ENCODE data around the gene AUNIP.

AUNIP gene

GRCh38 chr1:25813734-25814471 lies 45.4 kb downstream of the AUNIP start:
- no peak overlapping the region for H3K4me3 ChIP-seq (ENCODE audit: low read depth, low read length)
- peaks cover 63% of the 10 kb centered on the region for H3K36me3 ChIP-seq (ENCODE audit: control insufficient read depth, insufficient read depth, low read length)
- peaks cover 20% of the 10 kb centered on the region for H3K4me1 ChIP-seq (ENCODE audit: control insufficient read depth, insufficient read depth, low read length)
- no peaks in the 10 kb centered on the region for H3K9me3 ChIP-seq (ENCODE audit: control insufficient read depth, insufficient read depth, low read depth, low read length)
- no peak overlapping the region for H3K9ac ChIP-seq (ENCODE audit: low read length)
- H3K27me3 ChIP-seq (ENCODE audit: control insufficient read depth, insufficient read depth, low read length): no peaks in the 10 kb centered on the region
- H3K27ac ChIP-seq (ENCODE audit: low read depth, low read length): no peak overlapping the region

DNA sequence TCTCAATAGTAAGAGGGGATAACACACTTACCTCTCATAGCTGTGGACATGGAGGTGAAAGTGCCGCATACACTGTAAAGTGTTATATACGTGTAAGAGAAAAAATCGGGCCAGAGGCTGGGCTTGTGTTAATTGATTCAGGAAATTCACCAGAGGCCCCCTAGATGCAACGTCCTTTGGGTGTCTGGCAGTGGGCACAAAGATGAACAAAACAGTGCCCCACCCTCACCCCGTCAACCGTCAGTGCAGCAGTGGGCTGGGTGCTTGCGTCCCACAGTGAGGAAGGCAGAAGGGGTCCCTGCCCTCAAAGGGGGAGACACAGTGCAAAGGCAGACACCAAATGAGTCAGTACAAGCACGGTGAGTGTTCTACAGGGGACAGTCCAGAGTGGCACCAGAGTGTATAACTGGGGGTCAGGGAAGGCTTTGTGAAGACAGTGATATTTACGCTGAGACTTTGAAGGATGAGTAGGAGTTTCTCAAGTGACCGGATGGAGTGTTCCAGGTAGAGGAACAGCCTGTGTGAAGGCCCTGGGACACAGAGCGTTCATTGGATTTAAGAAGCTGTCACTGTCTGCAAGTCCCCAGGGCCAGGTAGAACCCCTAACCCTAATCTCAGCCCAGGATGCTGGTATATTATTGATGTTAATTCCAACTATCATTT lies 46.1 kb downstream of the AUNIP start:
- H3K36me3 ChIP-seq (ENCODE audit: control insufficient read depth, insufficient read depth, low read length): peaks cover 69% of the 10 kb centered on the region
- no peak overlapping the region for H3K27ac ChIP-seq (ENCODE audit: low read depth, low read length)
- H3K27me3 ChIP-seq (ENCODE audit: control insufficient read depth, insufficient read depth, low read length): no peaks in the 10 kb centered on the region
- peaks cover 13% of the 10 kb centered on the region for H3K4me1 ChIP-seq (ENCODE audit: control insufficient read depth, insufficient read depth, low read length)
- no peaks in the 10 kb centered on the region for H3K9me3 ChIP-seq (ENCODE audit: control insufficient read depth, insufficient read depth, low read depth, low read length)
- H3K9ac ChIP-seq (ENCODE audit: low read length): no peak overlapping the region
- no peak overlapping the region for H3K4me3 ChIP-seq (ENCODE audit: low read depth, low read length)

DNA sequence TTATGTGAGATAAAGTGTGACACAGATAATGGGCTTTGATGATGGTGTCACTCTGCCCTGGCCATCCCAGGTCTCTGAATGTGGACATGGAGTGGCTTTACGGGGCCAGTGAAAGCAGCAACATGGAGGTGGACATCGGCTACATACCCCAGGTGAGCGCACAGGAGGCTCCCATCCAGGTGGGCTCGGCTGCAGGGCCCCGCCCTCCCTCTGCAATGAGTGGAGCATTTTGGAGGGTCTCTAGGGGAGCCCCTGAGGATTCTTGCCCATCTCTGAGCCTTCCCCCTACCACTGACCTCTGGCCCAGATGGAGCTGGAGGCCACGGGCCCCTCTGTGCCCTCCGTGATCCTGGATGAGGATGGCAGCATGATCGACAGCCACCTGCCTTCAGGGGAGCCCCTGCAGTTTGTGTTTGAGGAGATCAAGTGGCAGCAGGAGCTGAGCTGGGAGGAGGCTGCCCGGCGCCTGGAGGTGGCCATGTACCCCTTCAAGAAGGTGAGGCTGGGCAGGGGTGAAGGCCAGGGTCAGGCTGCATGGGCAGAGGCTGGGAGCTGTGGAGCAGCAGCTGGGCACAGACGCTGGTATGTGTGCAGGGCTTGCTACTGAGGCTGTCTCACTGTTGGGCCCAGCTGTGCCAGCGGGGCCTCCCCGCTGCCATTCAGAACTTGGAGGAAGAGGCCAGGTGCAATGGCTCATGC lies 47.7 kb downstream of the AUNIP start:
- Histone ChIP-seq H3K9ac (ENCODE audit: low read length) (no peak overlapping the region), H3K9me3 (ENCODE audit: control insufficient read depth, insufficient read depth, low read depth, low read length) (no peaks in the 10 kb centered on the region), H3K27me3 (ENCODE audit: control insufficient read depth, insufficient read depth, low read length) (no peaks in the 10 kb centered on the region), H3K36me3 (ENCODE audit: control insufficient read depth, insufficient read depth, low read length) (peaks cover 81% of the 10 kb centered on the region), H3K4me3 (ENCODE audit: low read depth, low read length) (no peak overlapping the region), H3K4me1 (ENCODE audit: control insufficient read depth, insufficient read depth, low read length) (peaks cover 6% of the 10 kb centered on the region), H3K27ac (ENCODE audit: low read depth, low read length) (no peak overlapping the region)

GRCh38 chr1:25810341-25811299 lies 48.6 kb downstream of the AUNIP start:
- no peaks in the 10 kb centered on the region for H3K9me3 ChIP-seq (ENCODE audit: control insufficient read depth, insufficient read depth, low read depth, low read length)
- H3K36me3 ChIP-seq (ENCODE audit: control insufficient read depth, insufficient read depth, low read length): peaks cover 83% of the 10 kb centered on the region
- H3K4me1 ChIP-seq (ENCODE audit: control insufficient read depth, insufficient read depth, low read length): peaks cover 6% of the 10 kb centered on the region
- no peaks in the 10 kb centered on the region for H3K27me3 ChIP-seq (ENCODE audit: control insufficient read depth, insufficient read depth, low read length)
- H3K27ac ChIP-seq (ENCODE audit: low read depth, low read length): no peak overlapping the region
- H3K9ac ChIP-seq (ENCODE audit: low read length): no peak overlapping the region
- no peak overlapping the region for H3K4me3 ChIP-seq (ENCODE audit: low read depth, low read length)

DNA sequence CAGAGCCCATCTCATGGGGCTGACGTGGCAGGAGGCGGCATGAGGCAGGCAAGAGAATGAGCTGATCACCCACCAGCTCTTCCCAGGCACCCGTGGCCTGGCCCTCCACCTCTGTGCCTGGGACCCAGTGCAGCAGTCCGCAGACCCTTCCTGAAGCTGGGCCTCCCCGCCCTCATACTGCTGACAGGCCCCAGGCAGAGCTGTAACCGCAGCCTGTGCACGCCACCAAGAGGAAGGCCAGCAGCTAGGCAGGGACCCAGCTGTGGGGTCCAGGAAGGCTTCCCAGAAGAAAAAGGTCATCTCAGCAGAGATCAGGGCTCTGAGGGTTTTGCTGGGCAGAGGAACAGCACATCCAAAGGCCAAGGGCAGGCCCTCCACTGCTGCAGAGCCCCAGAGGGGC lies 49.3 kb downstream of the AUNIP start:
- Histone ChIP-seq H3K9ac (ENCODE audit: low read length) (no peak overlapping the region), H3K36me3 (ENCODE audit: control insufficient read depth, insufficient read depth, low read length) (peaks cover 82% of the 10 kb centered on the region), H3K4me3 (ENCODE audit: low read depth, low read length) (no peak overlapping the region)

DNA sequence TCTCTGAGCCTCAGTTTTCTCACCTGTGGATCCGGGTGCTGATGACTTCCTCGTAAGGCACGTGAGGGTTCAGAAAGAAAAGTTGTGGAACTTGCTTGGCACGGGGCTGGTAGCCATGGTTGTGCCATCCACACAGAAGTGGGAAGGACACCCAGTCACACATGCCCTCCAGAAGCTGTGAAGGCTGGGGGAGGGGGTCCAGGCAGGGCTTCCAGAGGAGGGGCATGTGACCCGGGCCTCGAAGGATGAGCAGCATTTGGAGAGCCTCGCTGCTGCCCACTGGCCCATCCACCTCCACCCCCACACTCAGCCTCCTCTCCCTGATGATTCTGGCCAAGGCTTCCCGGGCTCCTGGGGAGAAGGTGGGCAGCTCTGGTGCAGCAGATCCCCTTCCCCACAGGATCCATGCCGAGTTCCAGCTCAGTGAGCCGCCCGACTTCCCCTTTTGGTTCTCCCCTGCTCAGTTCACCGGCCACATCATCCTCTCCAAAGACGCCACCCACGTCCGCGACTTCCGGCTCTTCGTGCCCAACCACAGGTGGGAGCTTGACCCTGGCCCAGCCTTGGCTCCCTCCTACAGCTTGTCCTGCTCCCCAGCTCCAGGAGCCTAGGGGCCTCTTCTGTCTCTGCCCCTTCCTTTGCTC lies 49.9 kb downstream of the AUNIP start:
- no peaks in the 10 kb centered on the region for H3K9me3 ChIP-seq (ENCODE audit: control insufficient read depth, insufficient read depth, low read depth, low read length)
- peaks cover 6% of the 10 kb centered on the region for H3K4me1 ChIP-seq (ENCODE audit: control insufficient read depth, insufficient read depth, low read length)
- peaks cover 77% of the 10 kb centered on the region for H3K36me3 ChIP-seq (ENCODE audit: control insufficient read depth, insufficient read depth, low read length)
- H3K27me3 ChIP-seq (ENCODE audit: control insufficient read depth, insufficient read depth, low read length): no peaks in the 10 kb centered on the region
- H3K9ac ChIP-seq (ENCODE audit: low read length): no peak overlapping the region
- no peak overlapping the region for H3K4me3 ChIP-seq (ENCODE audit: low read depth, low read length)
- no peak overlapping the region for H3K27ac ChIP-seq (ENCODE audit: low read depth, low read length)

More for the DNA sequence above, 49.3 kb downstream of the AUNIP start:
- no peak overlapping the region for H3K27ac ChIP-seq (ENCODE audit: low read depth, low read length)
- H3K4me1 ChIP-seq (ENCODE audit: control insufficient read depth, insufficient read depth, low read length): peaks cover 6% of the 10 kb centered on the region
- H3K27me3 ChIP-seq (ENCODE audit: control insufficient read depth, insufficient read depth, low read length): no peaks in the 10 kb centered on the region
- no peaks in the 10 kb centered on the region for H3K9me3 ChIP-seq (ENCODE audit: control insufficient read depth, insufficient read depth, low read depth, low read length)

DNA sequence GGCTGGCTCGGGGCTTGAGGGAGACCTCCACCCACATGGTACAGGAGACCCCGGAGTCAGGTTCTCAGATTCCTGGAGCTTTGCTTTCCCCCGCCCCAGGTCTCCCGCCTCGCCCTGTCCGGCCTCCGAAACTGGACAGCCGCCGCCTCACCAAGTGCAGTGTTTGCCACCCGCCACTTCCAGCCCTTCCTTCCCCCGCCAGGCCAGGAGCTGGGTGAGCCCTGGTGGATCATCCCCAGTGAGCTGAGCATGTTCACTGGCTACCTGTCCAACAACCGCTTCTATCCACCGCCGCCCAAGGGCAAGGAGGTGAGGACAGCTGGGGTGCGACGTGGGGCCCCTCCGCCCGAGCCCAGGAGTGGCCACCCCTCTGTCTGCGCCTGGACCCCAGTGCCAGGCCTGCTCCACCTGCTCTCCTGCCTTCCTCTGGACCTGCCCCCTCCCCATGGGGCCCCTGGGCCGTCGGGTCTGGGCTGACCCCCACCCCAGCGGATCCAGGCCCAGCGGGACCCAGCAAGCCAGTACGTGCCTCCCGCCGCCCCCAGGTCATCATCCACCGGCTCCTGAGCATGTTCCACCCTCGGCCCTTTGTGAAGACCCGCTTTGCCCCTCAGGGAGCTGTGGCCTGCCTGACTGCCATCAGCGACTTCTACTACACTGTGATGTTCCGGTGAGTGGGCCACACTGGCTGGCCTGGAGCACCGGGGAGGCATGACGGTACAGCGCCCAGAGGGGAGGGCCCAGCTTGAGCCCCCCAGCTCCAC lies 50.6 kb downstream of the AUNIP start:
- Histone ChIP-seq H3K4me1 (ENCODE audit: control insufficient read depth, insufficient read depth, low read length) (peaks cover 11% of the 10 kb centered on the region), H3K27ac (ENCODE audit: low read depth, low read length) (no peak overlapping the region), H3K4me3 (ENCODE audit: low read depth, low read length) (no peak overlapping the region), H3K9ac (ENCODE audit: low read length) (no peak overlapping the region), H3K9me3 (ENCODE audit: control insufficient read depth, insufficient read depth, low read depth, low read length) (no peaks in the 10 kb centered on the region), H3K27me3 (ENCODE audit: control insufficient read depth, insufficient read depth, low read length) (no peaks in the 10 kb centered on the region), H3K36me3 (ENCODE audit: control insufficient read depth, insufficient read depth, low read length) (peaks cover 69% of the 10 kb centered on the region)

GRCh38 chr1:25807480-25808390 lies 51.5 kb downstream of the AUNIP start:
- H3K27ac ChIP-seq (ENCODE audit: low read depth, low read length): no peak overlapping the region
- no peaks in the 10 kb centered on the region for H3K27me3 ChIP-seq (ENCODE audit: control insufficient read depth, insufficient read depth, low read length)
- peaks cover 63% of the 10 kb centered on the region for H3K36me3 ChIP-seq (ENCODE audit: control insufficient read depth, insufficient read depth, low read length)
- no peak overlapping the region for H3K4me3 ChIP-seq (ENCODE audit: low read depth, low read length)
- no peaks in the 10 kb centered on the region for H3K9me3 ChIP-seq (ENCODE audit: control insufficient read depth, insufficient read depth, low read depth, low read length)
- H3K4me1 ChIP-seq (ENCODE audit: control insufficient read depth, insufficient read depth, low read length): peaks cover 11% of the 10 kb centered on the region
- H3K9ac ChIP-seq (ENCODE audit: low read length): no peak overlapping the region

DNA sequence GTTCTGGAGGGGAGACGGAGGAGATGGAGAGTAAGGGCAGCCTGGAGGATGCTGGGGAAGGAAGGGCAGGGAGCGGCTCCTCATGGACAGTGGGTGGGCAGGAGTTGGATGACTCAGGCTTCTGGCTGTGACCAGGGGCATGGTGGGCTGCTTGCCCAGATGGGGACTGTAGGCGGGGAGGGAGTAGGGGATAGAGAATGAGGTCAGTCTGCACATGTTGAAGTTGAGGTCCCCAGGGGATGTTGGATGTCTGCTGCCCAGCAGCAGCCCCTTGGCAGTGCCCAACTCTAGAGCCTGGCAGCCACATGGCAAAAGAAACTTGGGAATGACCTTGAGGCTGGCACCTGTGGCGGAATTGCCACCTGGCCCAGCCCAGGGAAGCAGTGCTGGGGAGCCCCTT lies 52.8 kb downstream of the AUNIP start:
- Histone ChIP-seq H3K36me3 (ENCODE audit: control insufficient read depth, insufficient read depth, low read length) (peaks cover 53% of the 10 kb centered on the region), H3K9me3 (ENCODE audit: control insufficient read depth, insufficient read depth, low read depth, low read length) (no peaks in the 10 kb centered on the region), H3K4me1 (ENCODE audit: control insufficient read depth, insufficient read depth, low read length) (peaks cover 11% of the 10 kb centered on the region), H3K4me3 (ENCODE audit: low read depth, low read length) (no peak overlapping the region), H3K9ac (ENCODE audit: low read length) (no peak overlapping the region), H3K27me3 (ENCODE audit: control insufficient read depth, insufficient read depth, low read length) (no peaks in the 10 kb centered on the region), H3K27ac (ENCODE audit: low read depth, low read length) (no peak overlapping the region)
